Occipital lobe (tissue), 3 donors: ENCODE data around the gene JUP. TPM values are rescaled to one million over a fixed set of nuclear protein-coding genes. Genes with fewer than 3 reads are reported as not detected.

Experiments
- DNase-seq: peaks from one replicate; lab custom pipeline; 2025; lab: John Stamatoyannopoulos, UW
- small RNA-seq: library from RNA; depleted of rRNA; stranded (forward); fragments of <200 nt; gene quantifications from one replicate; pipeline ENCODE3, GENCODE V24; 2014
- total RNA-seq: library from RNA; depleted of rRNA; stranded (reverse); fragments of >200 nt; gene quantifications from one replicate; pipeline ENCODE4 v1.2.3, GENCODE V29; 2014

JUP gene
- total RNA-seq, 1 donor from 2014 or later, result 37.4 TPM

GRCh38 chr17:41724476-41725050, 61.9 kb downstream of the JUP start:
- no peak for DNase-seq

- DNase-seq, result no peak
These were observed 62.6 kb downstream of the JUP start for GRCh38 chr17:41723801-41724475.

GRCh38 chr17:41722231-41722630, 64.3 kb downstream of the JUP start:
- no peak for DNase-seq

GRCh38 chr17:41718287-41718645, 68.2 kb downstream of the JUP start:
- DNase-seq, result no peak

- no peak for DNase-seq
These were observed 68.9 kb downstream of the JUP start for GRCh38 chr17:41717408-41718286.

- DNase-seq, result no peak
These were observed 74.7 kb downstream of the JUP start, which contains the start of gene GAST for GRCh38 chr17:41711669-41712400. GAST (plus strand) TSS chr17:41712331; CDS start chr17:41715437, 3,106 bp downstream.

- DNase-seq, result peak; percentile 72
These were observed 75.9 kb downstream of the JUP start for GRCh38 chr17:41710472-41711090.

- DNase-seq, result no peak
These were observed 78.5 kb downstream of the JUP start for GRCh38 chr17:41707803-41708669.

GRCh38 chr17:41705271-41705991, 81.1 kb downstream of the JUP start:
- DNase-seq, result no peak

Small RNA genes within 50 kb of the gene (small RNA-seq; reads per million reads assigned to genes)
- gene RN7SL399P, result not detected
- gene RNA5SP442, result 0.09 reads per million

Other genes starting within 250 kb of the JUP start
- not detected for gene KRT9, start 214.7 kb downstream of the JUP start, total RNA-seq
- 0.31 TPM for gene KRT14, start 199.8 kb downstream of the JUP start, total RNA-seq
- not detected for gene KRT16, start 173.9 kb downstream of the JUP start, total RNA-seq
- 0.31 TPM for gene KRT17, start 162.1 kb downstream of the JUP start, total RNA-seq
- gene EIF1, start 97.8 kb downstream of the JUP start, total RNA-seq, result 95.5 TPM
- gene GAST, start 74.4 kb downstream of the JUP start, total RNA-seq, result not detected
- 0.16 TPM for gene HAP1, start 52.1 kb downstream of the JUP start, total RNA-seq
- 10.3 TPM for gene P3H4, start 25.2 kb upstream of the JUP start, total RNA-seq
- gene FKBP10, start 26.3 kb upstream of the JUP start, total RNA-seq, result 11.2 TPM
- 85.8 TPM for gene NT5C3B, start 49.5 kb upstream of the JUP start, total RNA-seq
- gene KLHL10, start 51.1 kb upstream of the JUP start, total RNA-seq, result not detected
- gene KLHL11, start 78.7 kb upstream of the JUP start, total RNA-seq, result 74.9 TPM
- gene ACLY, start 132.2 kb upstream of the JUP start, total RNA-seq, result 118 TPM
- gene ODAD4, start 143.9 kb upstream of the JUP start, total RNA-seq, result 1.6 TPM
- 40.7 TPM for gene CNP, start 180.1 kb upstream of the JUP start, total RNA-seq
- 78.0 TPM for gene DNAJC7, start 230.7 kb upstream of the JUP start, total RNA-seq
- 31.5 TPM for gene NKIRAS2, start 233.4 kb upstream of the JUP start, total RNA-seq